GM11168 (cell line): ENCODE results near the gene MAPK12.
"Not testable (repeated sequence)": the region's sequence is repeated elsewhere in the genome, so short reads cannot be mapped to it uniquely, and the experiment has no call there.

ENCODE experiments used
- in situ Hi-C: fragments of 300-500 bp; cut with MboI; formaldehyde crosslinking; loops from one replicate; pipeline ENCODE4 v1.12.0; 2022; ENCODE audit warnings: low sequenced_read_pairs; ENCODE audit not compliant: unreplicated experiment

Gene MAPK12

GRCh38 chr22:50207383-50208140, 53.9 kb downstream of the MAPK12 start:
- in situ Hi-C loops: no loop called here

- in situ Hi-C loops: no loop called here
These were observed 54.9 kb downstream of the MAPK12 start for GRCh38 chr22:50206599-50206998.

- in situ Hi-C loops: no loop called here
These were observed 55.5 kb downstream of the MAPK12 start for GRCh38 chr22:50205781-50206569.

GRCh38 chr22:50204998-50205397, 56.5 kb downstream of the MAPK12 start:
- in situ Hi-C loops: not testable (repeated sequence)

GRCh38 chr22:50204571-50204970, 56.9 kb downstream of the MAPK12 start:
- in situ Hi-C loops: no loop called here

GRCh38 chr22:50203288-50203687, 58.2 kb downstream of the MAPK12 start:
- in situ Hi-C loops: no loop called here
